H1 (cell line): ENCODE data around the gene XCL1. TPM values are rescaled to one million over a fixed set of nuclear protein-coding genes. Genes with fewer than 3 reads are reported as not detected.

Source experiments
- CTCF ChIA-PET: fragments of 300-600 bp; sonication (Branson Sonifier 250); formaldehyde crosslinking; loops from one replicate; lab custom pipeline; 2021; ENCODE audit not compliant: partially characterized antibody; lab: Charles Lee
- POLR2A ChIA-PET: fragments of 300-600 bp; sonication (Branson Sonifier 250); formaldehyde crosslinking; loops from one replicate; lab custom pipeline; 2021; ENCODE audit warnings: inconsistent platforms; ENCODE audit not compliant: partially characterized antibody; lab: Charles Lee
- DNase-seq, 2 experiments: peaks; one replicate each; pipeline versions ENCODE4 v3.0.0 to v3.0.0-alpha.2; 2010 to 2022; ENCODE audit warnings: low spot score in 2 of 2, low read depth in 1 of 2, mixed read lengths in 1 of 2
- FAIRE-seq: peaks from 2 replicates; lab custom pipeline; 2011; peaks lifted over from hg19 to GRCh38; lab: Jason Lieb, UNC
- H2AFZ ChIP-seq: 2 replicates; pipeline ENCODE4 v1.8.1; 2012; ENCODE audit warnings: low read length, inconsistent platforms
- H2AK5ac ChIP-seq: 2 replicates; pipeline ENCODE4 v1.6.1; 2013; ENCODE audit warnings: low read depth, low read length
- H2BK120ac ChIP-seq: replicated peaks from 2 replicates; pipeline ENCODE3; 2013; ENCODE audit warnings: low read depth, low read length, inconsistent platforms
- H2BK12ac ChIP-seq: 2 replicates; pipeline ENCODE4 v1.6.1; 2013; ENCODE audit warnings: low read depth, low read length
- H2BK15ac ChIP-seq: 2 replicates; pipeline ENCODE4 v1.6.1; 2013; ENCODE audit warnings: low read length
- H2BK20ac ChIP-seq: 2 replicates; pipeline ENCODE4 v1.6.1; 2013; ENCODE audit warnings: low read length
- H2BK5ac ChIP-seq: 2 replicates; pipeline ENCODE4 v1.6.1; 2013; ENCODE audit warnings: low read depth, low read length
- H3K14ac ChIP-seq: 2 replicates; pipeline ENCODE4 v1.6.1; 2013; ENCODE audit warnings: inconsistent platforms; ENCODE audit not compliant: insufficient read length
- H3K18ac ChIP-seq: 2 replicates; pipeline ENCODE4 v1.6.1; 2013; ENCODE audit warnings: low read length; ENCODE audit errors: extremely low read depth
- H3K23ac ChIP-seq: 2 replicates; pipeline ENCODE4 v1.6.1; 2013; ENCODE audit warnings: inconsistent platforms; ENCODE audit not compliant: insufficient read length
- H3K23me2 ChIP-seq: 2 replicates; pipeline ENCODE4 v1.6.1; 2013; ENCODE audit warnings: low read depth, low read length
- H3K27ac ChIP-seq: 2 replicates; pipeline ENCODE4 v1.6.1; 2011; ENCODE audit warnings: low read depth, low read length, inconsistent platforms
- H3K27me3 ChIP-seq, 4 experiments: replicated peaks in 1 of 4; 1 replicate in 1 of 4; 2 replicates in 3 of 4; pipeline versions ENCODE4 v1.6.1 to v1.8.1; 2011 to 2013; ENCODE audit warnings: low read length in 3 of 4, mild to moderate bottlenecking in 3 of 4, inconsistent platforms in 2 of 4, mixed read lengths in 2 of 4, moderate library complexity in 1 of 4; ENCODE audit not compliant: control insufficient read depth in 3 of 4, insufficient read depth in 3 of 4; ENCODE audit errors: extremely low read depth in 1 of 4
- H3K36me3 ChIP-seq, 4 experiments: 2 replicates each; pipeline versions ENCODE4 v1.6.1 to v1.8.1; 2011 to 2013; ENCODE audit warnings: mild to moderate bottlenecking in 4 of 4, low read length in 3 of 4, moderate library complexity in 2 of 4, control low read depth in 1 of 4, inconsistent platforms in 1 of 4; ENCODE audit not compliant: insufficient read depth in 4 of 4, control insufficient read depth in 2 of 4
- H3K4ac ChIP-seq: replicated peaks from 2 replicates; pipeline ENCODE3; 2013; ENCODE audit warnings: low read length, low read depth, mixed read lengths, inconsistent platforms; ENCODE audit not compliant: insufficient read length
- H3K4me1 ChIP-seq, 4 experiments: replicated peaks in 1 of 4; 1 replicate in 1 of 4; 2 replicates in 3 of 4; pipeline versions ENCODE4 v1.6.1 to v1.8.1; 2011 to 2013; ENCODE audit warnings: low read length in 3 of 4, inconsistent platforms in 2 of 4, mixed read lengths in 1 of 4; ENCODE audit not compliant: insufficient read depth in 4 of 4, control insufficient read depth in 3 of 4
- H3K4me2 ChIP-seq, 2 experiments: 2 replicates each; pipeline versions ENCODE4 v1.6.1 to v1.8.1; 2011 to 2013; ENCODE audit warnings: low read depth in 2 of 2, low read length in 2 of 2, control low read depth in 1 of 2, inconsistent platforms in 1 of 2, mild to moderate bottlenecking in 1 of 2; ENCODE audit not compliant: insufficient read depth in 1 of 2
- H3K4me3 ChIP-seq, 4 experiments: fragments of 200-600, 300-600 bp in 1 of 4; sonication (generic), shearing (Covaris generic), sonication (Bioruptor Twin) in 1 of 4; 2 replicates each; pipeline versions ENCODE4 v1.5.1 to v1.8.1; 2011 to 2016; ENCODE audit warnings: low read length in 4 of 4, low read depth in 3 of 4, control low read depth in 2 of 4, inconsistent platforms in 2 of 4, mild to moderate bottlenecking in 2 of 4, mixed read lengths in 1 of 4, moderate library complexity in 1 of 4; ENCODE audit not compliant: insufficient read depth in 2 of 4; ENCODE audit errors: extremely low read depth in 1 of 4
- H3K56ac ChIP-seq: replicated peaks from 2 replicates; pipeline ENCODE3; 2013; ENCODE audit warnings: low read depth, mild to moderate bottlenecking, mixed read lengths, low read length, inconsistent platforms; ENCODE audit not compliant: insufficient read length
- H3K79me1 ChIP-seq: 2 replicates; pipeline ENCODE4 v1.6.1; 2013; ENCODE audit warnings: low read depth, low read length, control low read depth
- H3K79me2 ChIP-seq, 2 experiments: 2 replicates each; pipeline versions ENCODE4 v1.6.1 to v1.8.1; 2012 to 2013; ENCODE audit warnings: low read length in 2 of 2, mild to moderate bottlenecking in 2 of 2, inconsistent platforms in 1 of 2; ENCODE audit not compliant: insufficient read depth in 2 of 2, control insufficient read depth in 1 of 2
- H3K9ac ChIP-seq, 4 experiments: replicated peaks in 1 of 4; 1 replicate in 1 of 4; 2 replicates in 3 of 4; pipeline versions ENCODE4 v1.6.1 to v1.8.1; 2011 to 2013; ENCODE audit warnings: low read depth in 3 of 4, low read length in 3 of 4, control low read depth in 2 of 4, mild to moderate bottlenecking in 2 of 4, moderate library complexity in 2 of 4, inconsistent platforms in 1 of 4; ENCODE audit errors: extremely low read depth in 1 of 4
- H3K9me3 ChIP-seq, 2 experiments: 2 replicates each; pipeline versions ENCODE4 v1.6.1 to v1.8.1; 2012 to 2013; ENCODE audit warnings: mild to moderate bottlenecking in 2 of 2, moderate library complexity in 2 of 2, control low read depth in 1 of 2, inconsistent platforms in 1 of 2, low read depth in 1 of 2, low read length in 1 of 2, mixed read lengths in 1 of 2; ENCODE audit not compliant: insufficient read depth in 2 of 2
- H4K20me1 ChIP-seq, 2 experiments: replicated peaks in 1 of 2; 2 replicates each; pipeline versions ENCODE3 to v1.8.1; 2011 to 2013; ENCODE audit warnings: inconsistent platforms in 2 of 2, low read length in 2 of 2, mild to moderate bottlenecking in 1 of 2; ENCODE audit not compliant: insufficient read depth in 2 of 2, control insufficient read depth in 1 of 2
- H4K5ac ChIP-seq: 2 replicates; pipeline ENCODE4 v1.6.1; 2013; ENCODE audit warnings: low read length, low read depth, mixed read lengths, inconsistent platforms; ENCODE audit not compliant: insufficient read length
- H4K8ac ChIP-seq: 2 replicates; pipeline ENCODE4 v1.8.0; 2013; ENCODE audit warnings: mild to moderate bottlenecking, moderate library complexity, low read length, inconsistent platforms; ENCODE audit not compliant: insufficient read depth; ENCODE audit errors: extremely low read depth
- H4K91ac ChIP-seq: replicated peaks from 2 replicates; pipeline ENCODE3; 2013; ENCODE audit warnings: low read length, mixed read lengths, inconsistent platforms; ENCODE audit not compliant: insufficient read length
- CHD2 ChIP-seq: IDR thresholded peaks from 2 replicates; pipeline ENCODE4 v1.6.1; 2012; ENCODE audit warnings: low read length, improper control_type of control experiment
- GABPA ChIP-seq: IDR thresholded peaks from 2 replicates; pipeline ENCODE4 v1.6.1; 2011; ENCODE audit warnings: mild to moderate bottlenecking, low read length, moderate library complexity, borderline replicate concordance; ENCODE audit not compliant: insufficient read depth
- HDAC6 ChIP-seq: IDR thresholded peaks from one replicate; pipeline ENCODE4 v1.7.1; 2012; ENCODE audit warnings: low read depth, mild to moderate bottlenecking, inconsistent platforms, low read length, moderate library complexity
- TAF1 ChIP-seq: IDR thresholded peaks from 2 replicates; pipeline ENCODE4 v1.6.1; 2011; ENCODE audit warnings: mild to moderate bottlenecking, low read depth, low read length
- ZNF274 ChIP-seq: IDR thresholded peaks from 2 replicates; pipeline ENCODE4 v1.7.0; 2012; ENCODE audit warnings: low read length, borderline replicate concordance; ENCODE audit errors: extremely low read depth
- WGBS, 2 experiments: shearing (Covaris generic) in 1 of 2; methylation state at CpG; one replicate each; pipeline versions ENCODE4 v1.1.6 to v1.1.7; 2013 to 2015; ENCODE audit warnings: low lambda C conversion rate in 2 of 2, mixed read lengths in 2 of 2, inconsistent platforms in 1 of 2, low coverage in 1 of 2, missing lambda C conversion rate in 1 of 2; ENCODE audit not compliant: insufficient replicate concordance in 2 of 2, insufficient coverage in 1 of 2, insufficient read length in 1 of 2; ENCODE audit errors: extremely low coverage in 1 of 2, missing lambda C conversion rate in 1 of 2; 5-methylcytosine and 5-hydroxymethylcytosine counted together
- polyA plus RNA-seq, 7 experiments: library from polyadenylated mRNA; depleted of rRNA in 3 of 7; stranded (reverse) in 5 of 7; unstranded in 2 of 7; fragments of >200 nt in 5 of 7; fragments of 200-250 nt in 2 of 7; gene quantifications; 1 replicate in 5 of 7; 2 replicates in 1 of 7; 4 replicates in 1 of 7; pipeline versions ENCODE4 v1.2.1 to v1.2.3, GENCODE V29; 2011 to 2013; ENCODE audit warnings: missing spikeins in 2 of 7, mixed read lengths in 2 of 7
- total RNA-seq: library from RNA; stranded (reverse); fragmentation: NEBNext Ultra II Directional; extraction: Animal tissue kit (Norgen Biotek cat#: 25700); gene quantifications from 2 replicates; pipeline ENCODE4 v1.2.1, GENCODE V29; 2021

The XCL1 gene
- total and polyA plus RNA-seq, 2 of the 8 experiments (the other 6 are each of a cell fraction or from before 2014, with no cell fraction given) = 0.39 to 0.63 TPM

DNA sequence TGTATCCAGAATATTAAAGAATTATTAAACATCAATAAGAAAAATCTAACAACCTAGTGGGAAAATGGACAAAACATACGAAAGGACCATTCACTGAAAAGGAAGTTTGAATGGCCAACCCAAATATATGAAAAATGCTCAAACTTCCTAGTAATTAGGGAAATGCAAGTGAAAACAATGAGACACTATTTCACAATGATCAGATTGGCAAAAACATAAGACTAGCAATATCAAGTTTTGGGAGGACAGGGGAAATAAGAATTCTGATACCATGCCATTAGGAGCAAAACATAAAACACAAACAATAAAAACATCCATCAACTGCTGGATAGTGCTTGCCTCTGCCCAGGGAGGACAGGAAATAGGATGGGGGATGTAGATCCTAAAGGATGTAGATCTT lies 46.9 kb upstream of the XCL1 start:
- Histone ChIP-seq H3K9me3 (no peaks in the 10 kb centered on the region), H3K4me2 (no peak overlapping the region), H2BK12ac (no peak overlapping the region), H3K27me3 (no peaks in the 10 kb centered on the region), H3K36me3 (no peaks in the 10 kb centered on the region), H3K79me2 (no peaks in the 10 kb centered on the region), H2BK15ac (no peak overlapping the region), H3K4me1 (no peaks in the 10 kb centered on the region; a peak in 1 of 7 replicates), H3K9ac (no peak overlapping the region), H3K23ac (no peak overlapping the region), H4K20me1 (no peaks in the 10 kb centered on the region), H2BK20ac (no peak overlapping the region), H3K56ac (no peak overlapping the region), H3K27ac (no peak overlapping the region), H3K23me2 (no peaks in the 10 kb centered on the region), H3K14ac (no peak overlapping the region), H3K4me3 (no peak overlapping the region), H3K18ac (no peak overlapping the region), H4K8ac (no peak overlapping the region), H3K79me1 (no peaks in the 10 kb centered on the region), H2AFZ (no peak overlapping the region), H2BK120ac (no peak overlapping the region), H2AK5ac (no peak overlapping the region), H4K91ac (no peak overlapping the region), H4K5ac (no peak overlapping the region), H3K4ac (no peak overlapping the region), H2BK5ac (no peak overlapping the region)
- no peak for FAIRE-seq
- CTCF ChIA-PET = no interaction called here
- TF ChIP-seq GABPA = no peak
- no peak for TF ChIP-seq ZNF274
- TF ChIP-seq CHD2 = no peak
- TF ChIP-seq HDAC6 = no peak
- TF ChIP-seq TAF1 = no peak
- 100% methylated on average over 1 of the region's 1 CpG; no CpG with 5 or more reads in 1 of the 2 experiments for WGBS, 2 experiments
- POLR2A ChIA-PET = interaction anchor here (0.7 kb wide), 1 partner anchor 181 kb away, joined by 3 read pairs; no protein-coding TSS in a partner anchor
- no peak for DNase-seq
